Panc1 (cell line): ENCODE measurements around the gene DAAM2. TPM values are rescaled to one million over a fixed set of nuclear protein-coding genes. Genes with fewer than 3 reads are reported as not detected.

Source experiments
- ATAC-seq: fragments of 200-7000 bp; cut with Tn5 transposase; 2 replicates; pipeline ENCODE4 v1.9.1; 2020; ENCODE audit warnings: mild to moderate bottlenecking, moderate library complexity
- BruUV-seq: library from RNA; stranded (reverse); fragments of 400-500 nt; replicated peaks from 2 replicates; lab custom pipeline; 2021; lab: Mats Ljungman, UMichigan
- CTCF ChIA-PET: fragments of 300-600 bp; sonication (Branson Sonifier 250); formaldehyde crosslinking; loops from one replicate; lab custom pipeline; 2022; ENCODE audit warnings: antibody characterized with exemption; lab: Charles Lee
- POLR2A ChIA-PET: fragments of 300-600 bp; sonication (Branson Sonifier 250); formaldehyde crosslinking; loops from one replicate; lab custom pipeline; 2022; ENCODE audit warnings: antibody characterized with exemption; lab: Charles Lee
- DNase-seq: peaks from one replicate; pipeline ENCODE4 v3.0.0-alpha.2; 2010; ENCODE audit warnings: low read depth, low spot score
- H3K27ac ChIP-seq: 2 replicates; pipeline ENCODE4 v1.5.1; 2011; ENCODE audit warnings: mild to moderate bottlenecking, low read length, inconsistent platforms
- H3K27me3 ChIP-seq: fragments of 200-500 bp; sonication (Bioruptor generic); 2 replicates; pipeline ENCODE4 v1.6.0; 2014; ENCODE audit warnings: low read length, inconsistent platforms; ENCODE audit not compliant: control insufficient read depth, insufficient read depth
- H3K36me3 ChIP-seq: fragments of 200-500 bp; sonication (Bioruptor generic); 2 replicates; pipeline ENCODE4 v1.5.1; 2014; ENCODE audit warnings: inconsistent platforms, mild to moderate bottlenecking, low read length, moderate library complexity; ENCODE audit not compliant: control insufficient read depth, insufficient read depth
- H3K4me1 ChIP-seq: 2 replicates; pipeline ENCODE4 v1.5.1; 2011; ENCODE audit warnings: inconsistent platforms, mild to moderate bottlenecking, low read length, moderate library complexity; ENCODE audit not compliant: control insufficient read depth, insufficient read depth
- H3K4me3 ChIP-seq, 2 experiments: 2 replicates each; pipeline ENCODE4 v1.5.1; 2011 to 2012; ENCODE audit warnings: low read depth in 2 of 2, low read length in 2 of 2, mild to moderate bottlenecking in 2 of 2, inconsistent platforms in 1 of 2, moderate library complexity in 1 of 2
- H3K9me3 ChIP-seq: fragments of 200-500 bp; sonication (Bioruptor generic); 2 replicates; pipeline ENCODE4 v1.5.1; 2014; ENCODE audit warnings: low read depth, mild to moderate bottlenecking, inconsistent platforms, low read length, moderate library complexity; ENCODE audit not compliant: control insufficient read depth, insufficient read depth
- CTCF ChIP-seq: fragments of 450-650 bp; IDR thresholded peaks from 2 replicates; pipeline ENCODE4 v1.5.1; 2017; ENCODE audit warnings: mild to moderate bottlenecking
- POLR2AphosphoS5 ChIP-seq: IDR thresholded peaks from 2 replicates; pipeline ENCODE4 v1.6.1; 2012; ENCODE audit warnings: mild to moderate bottlenecking, low read depth, low read length, moderate library complexity
- REST ChIP-seq, 2 experiments: IDR thresholded peaks; 2 replicates each; pipeline ENCODE4 v1.6.1; 2011 to 2012; ENCODE audit warnings: low read depth in 2 of 2, control low read depth in 1 of 2, low read length in 1 of 2, mild to moderate bottlenecking in 1 of 2, moderate library complexity in 1 of 2; ENCODE audit not compliant: insufficient read depth in 1 of 2
- SIN3A ChIP-seq: IDR thresholded peaks from 2 replicates; pipeline ENCODE4 v1.6.1; 2012; ENCODE audit warnings: low read depth, mild to moderate bottlenecking, low read length, moderate library complexity, borderline replicate concordance; ENCODE audit not compliant: insufficient read depth
- TCF7L2 ChIP-seq: IDR thresholded peaks from 2 replicates; pipeline ENCODE4 v1.6.1; 2011; ENCODE audit warnings: mild to moderate bottlenecking, low read depth, low read length, inconsistent platforms
- in situ Hi-C: cut with HindIII; loops from 2 replicates; pipeline ENCODE4 v1.10.0; 2016; ENCODE audit warnings: low sequenced_read_pairs, low pct_unique_long_range_greater_than_20kb
- intact Hi-C: fragments of 100-400 bp; cut with micrococcal nuclease; formaldehyde crosslinking; loops from one replicate; pipeline ENCODE4 v1.10.0; 2022; ENCODE audit not compliant: unreplicated experiment
- total RNA-seq: library from RNA; stranded (reverse); gene quantifications from one replicate; pipeline ENCODE4 v1.2.1, GENCODE V29; 2021; ENCODE audit not compliant: unreplicated experiment

DAAM2 gene
- total RNA-seq, 1 experiment from 2014 or later = not detected

GRCh38 chr6:39752835-39753724, 39.1 kb upstream of the DAAM2 start:
- ChIA-PET CTCF (no interaction called here), POLR2A (no interaction called here)
- H3K27me3 ChIP-seq = peaks cover 4% of the 10 kb centered on the region
- H3K36me3 ChIP-seq = no peaks in the 10 kb centered on the region
- BruUV-seq = no TSS peak
- H3K4me3 ChIP-seq = no peak overlapping the region
- in situ Hi-C loops (no loop called here), intact Hi-C loops (no loop called here)
- no peak for ATAC-seq
- TF ChIP-seq POLR2AphosphoS5 (no peak), CTCF (no peak), REST (IDR thresholded peaks at IDR 0.05; ENCODE audit: insufficient read depth in 1 of 2, low read depth in 2 of 2, low read length in 1 of 2) (no peak), SIN3A (no peak), TCF7L2 (no peak)
- H3K4me1 ChIP-seq = no peaks in the 10 kb centered on the region
- H3K27ac ChIP-seq = no peak overlapping the region
- H3K9me3 ChIP-seq = no peaks in the 10 kb centered on the region
- DNase-seq = no peak

- TF ChIP-seq TCF7L2 = no peak
- TF ChIP-seq SIN3A = no peak
- TF ChIP-seq CTCF = no peak
- TF ChIP-seq REST (IDR thresholded peaks at IDR 0.05; ENCODE audit: insufficient read depth in 1 of 2, low read depth in 2 of 2, low read length in 1 of 2) = no peak
- no peak for TF ChIP-seq POLR2AphosphoS5
- CTCF ChIA-PET = no interaction called here
- Histone ChIP-seq H3K9me3 (no peaks in the 10 kb centered on the region), H3K36me3 (no peaks in the 10 kb centered on the region), H3K27ac (no peak overlapping the region), H3K4me1 (no peaks in the 10 kb centered on the region), H3K27me3 (peaks cover 4% of the 10 kb centered on the region), H3K4me3 (no peak overlapping the region)
- intact Hi-C loops (no loop called here), in situ Hi-C loops (no loop called here)
- ATAC-seq (no peak), DNase-seq (no peak)
- POLR2A ChIA-PET = no interaction called here
- BruUV-seq = no TSS peak
Measured at GRCh38 chr6:39753725-39754045, 38.5 kb upstream of the DAAM2 start.
